CD14-positive monocyte (primary cell): ENCODE results near the gene AFF1. TPM values are rescaled to one million over a fixed set of nuclear protein-coding genes. Genes with fewer than 3 reads are reported as not detected.

Experiments
- DNase-seq, 3 donors: peaks; one replicate each; pipeline ENCODE4 v3.0.0-alpha.2; 2011 to 2022
- H2AFZ ChIP-seq: 2 replicates; pipeline ENCODE4 v1.6.0; 2012; ENCODE audit warnings: mild to moderate bottlenecking, low read depth, low read length, inconsistent platforms; ENCODE audit not compliant: insufficient read depth, poor library complexity, severe bottlenecking
- H3K27ac ChIP-seq, 2 donors: 1 replicate in 1 of 2; 2 replicates in 1 of 2; pipeline ENCODE4 v1.5.1; 2012 to 2013; ENCODE audit warnings: low read length in 2 of 2, control low read depth in 1 of 2, inconsistent platforms in 1 of 2, low read depth in 1 of 2, mild to moderate bottlenecking in 1 of 2
- H3K27me3 ChIP-seq, 2 donors: one replicate each; pipeline versions ENCODE4 v1.6.0 to v1.6.1; 2011 to 2013; ENCODE audit warnings: low read length in 2 of 2; ENCODE audit not compliant: control insufficient read depth in 2 of 2, insufficient read depth in 2 of 2
- H3K36me3 ChIP-seq, 2 donors: replicated peaks in 1 of 2; 1 replicate in 1 of 2; 2 replicates in 1 of 2; pipeline versions ENCODE4 v1.5.1 to v1.6.1; 2012 to 2013; ENCODE audit warnings: low read length in 2 of 2, control low read depth in 1 of 2, inconsistent platforms in 1 of 2, mild to moderate bottlenecking in 1 of 2; ENCODE audit not compliant: insufficient read depth in 2 of 2, control insufficient read depth in 1 of 2
- H3K4me1 ChIP-seq, 2 donors: 1 replicate in 1 of 2; 2 replicates in 1 of 2; pipeline versions ENCODE4 v1.5.1 to v1.6.1; 2012 to 2013; ENCODE audit warnings: low read length in 2 of 2, control low read depth in 1 of 2, inconsistent platforms in 1 of 2, mild to moderate bottlenecking in 1 of 2, moderate library complexity in 1 of 2; ENCODE audit not compliant: insufficient read depth in 2 of 2, control insufficient read depth in 1 of 2
- H3K4me2 ChIP-seq: replicated peaks from 2 replicates; pipeline ENCODE3; 2012; ENCODE audit warnings: low read length, moderate library complexity, mild to moderate bottlenecking; ENCODE audit not compliant: poor library complexity, severe bottlenecking; ENCODE audit errors: extremely low read depth
- H3K4me3 ChIP-seq, 3 experiments: fragments of 200-600 bp in 1 of 3; sonication (generic) in 1 of 3; replicated peaks in 1 of 3; 1 replicate in 2 of 3; 2 replicates in 1 of 3; pipeline ENCODE4 v1.5.1; 2011 to 2013; ENCODE audit warnings: low read length in 3 of 3, mild to moderate bottlenecking in 3 of 3, control low read depth in 2 of 3, low read depth in 2 of 3, inconsistent platforms in 1 of 3, moderate library complexity in 1 of 3
- H3K79me2 ChIP-seq: 2 replicates; pipeline ENCODE4 v1.6.0; 2012; ENCODE audit warnings: mild to moderate bottlenecking, control low read depth, inconsistent platforms, low read length, moderate library complexity; ENCODE audit not compliant: insufficient read depth
- H3K9ac ChIP-seq: 2 replicates; pipeline ENCODE4 v1.6.0; 2017; ENCODE audit warnings: low read length, mild to moderate bottlenecking; ENCODE audit not compliant: insufficient read depth, poor library complexity, severe bottlenecking
- H3K9me3 ChIP-seq, 2 donors: replicated peaks in 1 of 2; 1 replicate in 1 of 2; 2 replicates in 1 of 2; pipeline versions ENCODE4 v1.5.1 to v1.6.1; 2012 to 2013; ENCODE audit warnings: low read length in 2 of 2, control low read depth in 1 of 2; ENCODE audit not compliant: control insufficient read depth in 1 of 2, insufficient read depth in 1 of 2
- H4K20me1 ChIP-seq: 2 replicates; pipeline ENCODE4 v1.6.0; 2012; ENCODE audit warnings: mild to moderate bottlenecking, low read length, control low read depth, moderate library complexity; ENCODE audit not compliant: insufficient read depth
- H3K27ac Mint-ChIP-seq, 7 donors: one replicate each; pipeline ENCODE4 v1.8.0; 2020; ENCODE audit warnings: mild to moderate bottlenecking in 7 of 7, mixed read lengths in 7 of 7, moderate library complexity in 6 of 7, inconsistent platforms in 2 of 7
- H3K27me3 Mint-ChIP-seq, 3 donors: one replicate each; pipeline ENCODE4 v1.8.0; 2021 to 2022; ENCODE audit warnings: low read depth in 3 of 3, mild to moderate bottlenecking in 3 of 3, mixed read lengths in 3 of 3, moderate library complexity in 3 of 3, inconsistent platforms in 1 of 3
- H3K36me3 Mint-ChIP-seq, 2 donors: one replicate each; pipeline ENCODE4 v1.8.0; 2020; ENCODE audit warnings: mixed read lengths in 2 of 2, inconsistent platforms in 1 of 2, mild to moderate bottlenecking in 1 of 2
- H3K4me1 Mint-ChIP-seq: one replicate; pipeline ENCODE4 v1.8.0; 2020; ENCODE audit warnings: mild to moderate bottlenecking, mixed read lengths
- H3K4me3 Mint-ChIP-seq, 2 donors: one replicate each; pipeline ENCODE4 v1.8.0; 2020; ENCODE audit warnings: mild to moderate bottlenecking in 2 of 2, mixed read lengths in 2 of 2, moderate library complexity in 1 of 2
- H3K9me3 Mint-ChIP-seq, 7 donors: one replicate each; pipeline ENCODE4 v1.8.0; 2020 to 2022; ENCODE audit warnings: mixed read lengths in 7 of 7, mild to moderate bottlenecking in 6 of 7, moderate library complexity in 6 of 7, inconsistent platforms in 2 of 7
- CTCF ChIP-seq: fragments of 200-600 bp; IDR thresholded peaks from one replicate; pipeline ENCODE4 v1.8.0; 2022; ENCODE audit warnings: antibody characterized with exemption, mild to moderate bottlenecking
- WGBS: methylation state at CpG from one replicate; pipeline ENCODE4 v1.1.5; 2013; ENCODE audit warnings: missing lambda C conversion rate; ENCODE audit not compliant: insufficient coverage; 5-methylcytosine and 5-hydroxymethylcytosine counted together
- intact Hi-C, 2 donors: fragments of 100-400 bp; cut with micrococcal nuclease; formaldehyde crosslinking; loops; one replicate each; pipeline versions ENCODE4 v1.15.0 to v1.15.1; 2023
- polyA plus RNA-seq, 3 donors: library from polyadenylated mRNA; depleted of rRNA in 1 of 3; unstranded in 2 of 3; stranded (reverse) in 1 of 3; fragments of 300-500 nt in 2 of 3; fragments of >200 nt in 1 of 3; fragmentation: Illumina TruSeq in 2 of 3; gene quantifications; 1 replicate in 2 of 3; 2 replicates in 1 of 3; pipeline ENCODE4 v1.2.3, GENCODE V29; 2012 to 2021

AFF1 gene
- polyA plus RNA-seq, 3 donors, result 7.5 to 20.9 (median 16.3) TPM

DNA sequence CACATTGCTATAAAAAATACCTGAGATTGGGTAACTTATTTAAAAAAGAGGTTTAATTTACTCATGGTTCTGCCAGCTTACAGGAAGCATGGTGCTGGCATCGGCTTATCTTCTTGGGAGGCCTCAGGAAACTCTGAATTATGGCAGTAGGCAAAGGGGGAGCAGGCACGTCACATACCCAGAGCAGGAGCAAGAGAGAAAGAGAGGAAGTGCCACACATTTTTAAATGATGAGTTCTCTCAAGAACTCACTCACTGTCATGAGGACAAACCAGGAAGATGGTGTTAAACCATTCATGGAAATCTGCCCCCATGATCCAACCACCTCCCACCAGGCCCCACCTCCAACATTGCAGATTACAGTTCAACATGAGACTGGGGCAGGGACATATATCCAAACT, 10.0 kb upstream of the AFF1 start:
- H3K27me3 Mint-ChIP-seq, result no peaks in the 10 kb centered on the region

GRCh38 chr4:86926435-86927086, 8.2 kb upstream of the AFF1 start:
- intact Hi-C loops, result loop anchor here in 1 of 2 donors (10.0 kb wide), 1 partner anchor 308 kb away; no protein-coding TSS in a partner anchor
- H2AFZ ChIP-seq, result no peak overlapping the region
- H3K4me1 ChIP-seq, result peaks cover 31 to 38% of the 10 kb centered on the region in 2 donors
- Mint-ChIP-seq H3K27me3 (no peaks in the 10 kb centered on the region), H3K36me3 (peaks cover 4 to 12% of the 10 kb centered on the region in 2 donors), H3K9me3 (peaks cover 0 to 3% (median 0%) of the 10 kb centered on the region in 7 donors), H3K4me3 (no peak overlapping the region), H3K4me1 (peaks cover 56% of the 10 kb centered on the region), H3K27ac (peak overlapping the region in 5 of 7 donors; percentile 2 to 95 (median 89))
- H3K9me3 ChIP-seq, result no peaks in the 10 kb centered on the region
- H3K4me3 ChIP-seq, result no peak overlapping the region
- no peaks in the 10 kb centered on the region for H3K36me3 ChIP-seq
- H3K27ac ChIP-seq, result peak overlapping the region in 1 of 2 donors; percentile 15
- no peak for DNase-seq
- no peaks in the 10 kb centered on the region for H4K20me1 ChIP-seq
- H3K9ac ChIP-seq, result no peak overlapping the region
- H3K4me2 ChIP-seq, result no peak overlapping the region
- no peaks in the 10 kb centered on the region for H3K79me2 ChIP-seq
- H3K27me3 ChIP-seq, result no peaks in the 10 kb centered on the region
- WGBS, result 95% methylated on average over 2 of the region's 6 CpGs
- TF ChIP-seq CTCF, result no peak

More for the DNA sequence above, 10.0 kb upstream of the AFF1 start:
- H3K4me1 ChIP-seq, result peaks cover 43 to 55% of the 10 kb centered on the region in 2 donors
- no peaks in the 10 kb centered on the region for H4K20me1 ChIP-seq
- Mint-ChIP-seq H3K4me3 (no peak overlapping the region), H3K27ac (peak overlapping the region; percentile 17 to 90 (median 45)), H3K4me1 (peaks cover 67% of the 10 kb centered on the region), H3K36me3 (peaks cover 0 to 5% of the 10 kb centered on the region in 2 donors), H3K9me3 (peaks cover 0 to 8% (median 0%) of the 10 kb centered on the region in 7 donors)
- no peaks in the 10 kb centered on the region for H3K9me3 ChIP-seq
- H3K79me2 ChIP-seq, result no peaks in the 10 kb centered on the region
- DNase-seq, result no peak
- TF ChIP-seq CTCF, result no peak
- H3K36me3 ChIP-seq, result no peaks in the 10 kb centered on the region
- intact Hi-C loops, result loop anchor here in 1 of 2 donors (2.0 to 10.0 kb wide), 3 partner anchors 16 to 310 kb away; no protein-coding TSS in a partner anchor
- H3K27ac ChIP-seq, result peak overlapping the region in 1 of 2 donors; percentile 38
- H3K4me2 ChIP-seq, result no peak overlapping the region
- WGBS, result 0% methylated on average over 1 of the region's 2 CpGs
- H3K27me3 ChIP-seq, result no peaks in the 10 kb centered on the region
- H3K9ac ChIP-seq, result no peak overlapping the region
- H3K4me3 ChIP-seq, result no peak overlapping the region
- no peak overlapping the region for H2AFZ ChIP-seq
